Liver (tissue), 9 donors: ENCODE results near the gene ZFP62. TPM values are rescaled to one million over a fixed set of nuclear protein-coding genes. Genes with fewer than 3 reads are reported as not detected.
"Not testable (repeated sequence)": the region's sequence is repeated elsewhere in the genome, so short reads cannot be mapped to it uniquely, and the experiment has no call there.

Experiments
- DNase-seq: peaks from one replicate; pipeline ENCODE4 v3.0.0-alpha.2; 2017; ENCODE audit warnings: low spot score
- H3K27ac ChIP-seq, 2 donors: one replicate each; pipeline ENCODE4 v1.7.0; 2013; ENCODE audit warnings: inconsistent platforms in 2 of 2, low read length in 2 of 2, control low read depth in 1 of 2, low read depth in 1 of 2, mild to moderate bottlenecking in 1 of 2
- H3K27me3 ChIP-seq, 4 donors: one replicate each; pipeline versions ENCODE4 v1.6.1 to v1.7.0; 2013; ENCODE audit warnings: low read length in 3 of 4, inconsistent platforms in 1 of 4, mild to moderate bottlenecking in 1 of 4, moderate library complexity in 1 of 4; ENCODE audit not compliant: control insufficient read depth in 4 of 4, insufficient read depth in 4 of 4
- H3K36me3 ChIP-seq, 4 donors: one replicate each; pipeline versions ENCODE4 v1.6.1 to v1.7.0; 2013; ENCODE audit warnings: low read length in 3 of 4, mild to moderate bottlenecking in 3 of 4, low read depth in 1 of 4, moderate library complexity in 1 of 4; ENCODE audit not compliant: control insufficient read depth in 4 of 4, insufficient read depth in 3 of 4
- H3K4me1 ChIP-seq, 4 donors: one replicate each; pipeline versions ENCODE4 v1.6.1 to v1.7.0; 2013; ENCODE audit warnings: low read length in 3 of 4, mild to moderate bottlenecking in 3 of 4, moderate library complexity in 1 of 4; ENCODE audit not compliant: control insufficient read depth in 4 of 4, insufficient read depth in 4 of 4
- H3K4me3 ChIP-seq, 3 donors: one replicate each; pipeline versions ENCODE4 v1.6.1 to v1.7.0; 2013; ENCODE audit warnings: low read length in 3 of 3, control low read depth in 1 of 3, low read depth in 1 of 3, mild to moderate bottlenecking in 1 of 3
- H3K9ac ChIP-seq, 2 donors: one replicate each; pipeline ENCODE4 v1.7.0; 2013; ENCODE audit warnings: low read length in 2 of 2, mild to moderate bottlenecking in 2 of 2, moderate library complexity in 2 of 2, control low read depth in 1 of 2, low read depth in 1 of 2
- H3K9me3 ChIP-seq, 4 donors: one replicate each; pipeline versions ENCODE4 v1.6.1 to v1.7.0; 2013; ENCODE audit warnings: low read length in 3 of 4; ENCODE audit not compliant: control insufficient read depth in 4 of 4
- ATF3 ChIP-seq: IDR thresholded peaks from 2 replicates; pipeline ENCODE4 v1.6.1; 2016; ENCODE audit warnings: antibody characterized with exemption
- GABPA ChIP-seq, 2 donors: IDR thresholded peaks in 1 of 2; conservative IDR thresholded peaks in 1 of 2; 2 replicates each; pipeline ENCODE4 v1.6.1; 2016; ENCODE audit warnings: antibody characterized with exemption in 2 of 2, mild to moderate bottlenecking in 1 of 2, moderate library complexity in 1 of 2
- HNF4A ChIP-seq, 2 donors: conservative IDR thresholded peaks; 2 replicates each; pipeline ENCODE4 v1.6.1; 2016; ENCODE audit warnings: antibody characterized with exemption in 2 of 2, mild to moderate bottlenecking in 2 of 2
- HNF4G ChIP-seq: IDR thresholded peaks from 2 replicates; pipeline ENCODE4 v1.6.1; 2016; ENCODE audit warnings: antibody characterized with exemption
- JUND ChIP-seq, 2 donors: IDR thresholded peaks; 2 replicates each; pipeline ENCODE4 v1.6.1; 2016; ENCODE audit warnings: antibody characterized with exemption in 2 of 2
- NR2F2 ChIP-seq: IDR thresholded peaks from 2 replicates; pipeline ENCODE4 v1.6.1; 2016; ENCODE audit warnings: antibody characterized with exemption
- REST ChIP-seq: IDR thresholded peaks from 2 replicates; pipeline ENCODE4 v1.6.1; 2016; ENCODE audit warnings: antibody characterized with exemption, mild to moderate bottlenecking
- RXRA ChIP-seq, 2 donors: IDR thresholded peaks; 2 replicates each; pipeline ENCODE4 v1.6.1; 2017 to 2018; ENCODE audit warnings: antibody characterized with exemption in 2 of 2, mild to moderate bottlenecking in 1 of 2
- SP1 ChIP-seq: IDR thresholded peaks from 2 replicates; pipeline ENCODE4 v1.6.1; 2018; ENCODE audit warnings: antibody characterized with exemption, mild to moderate bottlenecking
- WGBS: extraction: QIAGEN DNeasy Blood & Tissue Kit; methylation state at CpG from one replicate; pipeline ENCODE4 v1.1.7; 2013; 5-methylcytosine and 5-hydroxymethylcytosine counted together
- polyA plus RNA-seq, 2 donors: library from polyadenylated mRNA; stranded (reverse) in 1 of 2; unstranded in 1 of 2; fragments of 200-250 nt in 1 of 2; fragments of >200 nt in 1 of 2; fragmentation: Nextera tagmentation in 1 of 2; extraction: Ambion mirVana in 1 of 2; gene quantifications; one replicate each; pipeline versions ENCODE4 v1.2.1 to v1.2.3, GENCODE V29; 2013 to 2015
- total RNA-seq, 2 donors: library from RNA; depleted of rRNA; stranded (reverse); fragments of >200 nt; gene quantifications; one replicate each; pipeline ENCODE4 v1.2.3, GENCODE V29; 2014
- TF ChIP-seq, protein P1 (sequence below): IDR thresholded peaks from 2 replicates; pipeline ENCODE4 v1.6.1; 2016; ENCODE audit warnings: antibody characterized with exemption
- donor health status: healthy.
- donor health status: healthy.
- donor health status: healthy.
- donor health status: healthy.
- donor health status: healthy.

The ZFP62 gene
- total and polyA plus RNA-seq, 4 donors: 3.4 to 8.8 (median 5.7) TPM

GRCh38 chr5:180901319-180902009 lies 40.4 kb upstream of the ZFP62 start:
- 82% methylated on average over 7 of the region's 7 CpGs for WGBS
- Histone ChIP-seq H3K27ac (no peak overlapping the region), H3K9me3 (no peaks in the 10 kb centered on the region), H3K4me1 (no peaks in the 10 kb centered on the region), H3K9ac (no peak overlapping the region), H3K27me3 (no peaks in the 10 kb centered on the region), H3K4me3 (no peak overlapping the region), H3K36me3 (no peaks in the 10 kb centered on the region)
- no peak for DNase-seq
- TF ChIP-seq HNF4A (conservative IDR thresholded peaks at IDR 0.05): no peak

DNA sequence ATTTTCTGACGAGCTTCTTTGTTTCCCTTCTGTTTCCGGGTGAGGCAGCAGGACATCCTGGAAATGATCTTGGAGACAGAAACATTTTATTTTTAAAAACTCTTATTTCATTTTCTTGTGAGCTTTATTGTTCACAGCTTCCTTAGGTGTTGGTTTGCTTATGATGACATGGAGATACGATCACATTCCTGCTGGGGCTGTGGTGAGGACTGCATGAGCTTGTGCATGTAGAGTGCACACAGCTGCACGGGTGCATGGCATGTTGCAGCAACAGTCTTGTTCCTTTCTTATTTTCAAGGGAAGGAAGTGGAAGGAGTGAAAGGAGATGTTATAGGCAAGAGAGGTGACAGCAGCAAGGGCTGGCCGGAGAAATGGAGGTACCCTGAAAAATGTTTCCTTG lies 39.1 kb upstream of the ZFP62 start:
- no peak for DNase-seq
- 74% methylated on average over 5 of the region's 5 CpGs for WGBS
- H3K4me1 ChIP-seq: no peaks in the 10 kb centered on the region
- no peaks in the 10 kb centered on the region for H3K36me3 ChIP-seq
- H3K27ac ChIP-seq: no peak overlapping the region
- no peak overlapping the region for H3K9ac ChIP-seq
- H3K9me3 ChIP-seq: no peaks in the 10 kb centered on the region
- no peak for TF ChIP-seq HNF4A (conservative IDR thresholded peaks at IDR 0.05)
- TF ChIP-seq SP1: no peak
- TF ChIP-seq RXRA (IDR thresholded peaks at IDR 0.05): no peak
- no peak for TF ChIP-seq REST
- no peak for TF ChIP-seq HNF4G
- no peak overlapping the region for H3K4me3 ChIP-seq
- H3K27me3 ChIP-seq: no peaks in the 10 kb centered on the region

DNA sequence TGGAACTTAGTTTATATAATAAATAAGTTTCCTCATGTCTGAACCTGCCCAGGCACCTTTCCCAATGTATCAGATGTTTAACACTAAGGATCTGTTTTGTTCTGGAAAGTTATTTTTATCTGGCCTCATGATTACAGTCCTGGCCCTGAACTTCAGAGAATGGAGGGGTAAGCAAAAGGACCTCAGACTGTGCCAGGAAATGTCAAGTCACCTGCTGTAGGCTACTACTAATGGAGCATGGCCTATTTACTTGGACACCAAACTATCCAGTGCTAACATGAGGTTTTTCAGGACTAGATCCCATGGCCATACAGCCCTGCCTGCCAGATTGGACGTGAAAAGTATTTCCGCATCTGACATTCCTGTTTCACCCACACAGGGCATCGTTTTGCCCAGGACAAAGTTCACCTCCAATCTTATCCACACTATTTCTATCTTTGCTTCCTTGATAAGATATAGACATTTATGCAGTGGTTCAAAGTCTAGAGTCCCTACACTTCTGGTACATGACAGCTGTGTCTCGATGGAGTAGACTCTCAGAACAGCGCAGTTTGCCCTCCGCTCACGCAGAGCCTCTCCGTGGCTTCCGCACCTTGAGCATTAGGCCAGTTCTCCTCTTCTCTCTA lies 37.7 kb upstream of the ZFP62 start, which contains the start of gene BTNL8:
BTNL8 (plus strand) TSS at position 539 of the 626 bp plus-strand sequence. CDS start 152 bp downstream, outside the sequence.
- Histone ChIP-seq H3K9ac (no peak within 1 kb of the TSS), H3K9me3 (no peaks in the 10 kb centered on the region), H3K4me1 (no peaks in the 10 kb centered on the region), H3K27ac (no peak within 1 kb of the TSS), H3K4me3 (no peak within 1 kb of the TSS), H3K36me3 (no peaks in the 10 kb centered on the region), H3K27me3 (no peaks in the 10 kb centered on the region)
- DNase-seq: no peak
- WGBS: 75% methylated on average over 9 of the region's 9 CpGs
- TF ChIP-seq RXRA (IDR thresholded peaks at IDR 0.05): no peak
- TF ChIP-seq GABPA (IDR thresholded peaks at IDR 0.05 in 1 of 2, conservative IDR thresholded peaks at IDR 0.05 in 1 of 2): no peak
- no peak for TF ChIP-seq JUND (IDR thresholded peaks at IDR 0.05)
- no peak for TF ChIP-seq SP1
- TF ChIP-seq, protein P1, sequence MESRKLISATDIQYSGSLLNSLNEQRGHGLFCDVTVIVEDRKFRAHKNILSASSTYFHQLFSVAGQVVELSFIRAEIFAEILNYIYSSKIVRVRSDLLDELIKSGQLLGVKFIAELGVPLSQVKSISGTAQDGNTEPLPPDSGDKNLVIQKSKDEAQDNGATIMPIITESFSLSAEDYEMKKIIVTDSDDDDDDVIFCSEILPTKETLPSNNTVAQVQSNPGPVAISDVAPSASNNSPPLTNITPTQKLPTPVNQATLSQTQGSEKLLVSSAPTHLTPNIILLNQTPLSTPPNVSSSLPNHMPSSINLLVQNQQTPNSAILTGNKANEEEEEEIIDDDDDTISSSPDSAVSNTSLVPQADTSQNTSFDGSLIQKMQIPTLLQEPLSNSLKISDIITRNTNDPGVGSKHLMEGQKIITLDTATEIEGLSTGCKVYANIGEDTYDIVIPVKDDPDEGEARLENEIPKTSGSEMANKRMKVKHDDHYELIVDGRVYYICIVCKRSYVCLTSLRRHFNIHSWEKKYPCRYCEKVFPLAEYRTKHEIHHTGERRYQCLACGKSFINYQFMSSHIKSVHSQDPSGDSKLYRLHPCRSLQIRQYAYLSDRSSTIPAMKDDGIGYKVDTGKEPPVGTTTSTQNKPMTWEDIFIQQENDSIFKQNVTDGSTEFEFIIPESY: no peak
- TF ChIP-seq NR2F2: no peak
- TF ChIP-seq ATF3: no peak

- not testable (repeated sequence) for H3K4me1 ChIP-seq, H3K9me3 ChIP-seq, H3K27me3 ChIP-seq, H3K9ac ChIP-seq, DNase-seq, H3K27ac ChIP-seq, H3K36me3 ChIP-seq, H3K4me3 ChIP-seq
- WGBS: 93% methylated on average over 1 of the region's 1 CpG
These were observed 34.3 kb upstream of the ZFP62 start for GRCh38 chr5:180895330-180895729.
